ENCODE measurements around the gene PWWP2B. TPM values are rescaled to one million over a fixed set of nuclear protein-coding genes. Genes with fewer than 3 reads are reported as not detected.

PWWP2B gene
- total and polyA plus RNA-seq, 10 of the 15 experiments (the other 5 are each of a cell fraction or from before 2014, with no cell fraction given): 0.04 to 0.87 (median 0.35) TPM; not detected in 4

DNA sequence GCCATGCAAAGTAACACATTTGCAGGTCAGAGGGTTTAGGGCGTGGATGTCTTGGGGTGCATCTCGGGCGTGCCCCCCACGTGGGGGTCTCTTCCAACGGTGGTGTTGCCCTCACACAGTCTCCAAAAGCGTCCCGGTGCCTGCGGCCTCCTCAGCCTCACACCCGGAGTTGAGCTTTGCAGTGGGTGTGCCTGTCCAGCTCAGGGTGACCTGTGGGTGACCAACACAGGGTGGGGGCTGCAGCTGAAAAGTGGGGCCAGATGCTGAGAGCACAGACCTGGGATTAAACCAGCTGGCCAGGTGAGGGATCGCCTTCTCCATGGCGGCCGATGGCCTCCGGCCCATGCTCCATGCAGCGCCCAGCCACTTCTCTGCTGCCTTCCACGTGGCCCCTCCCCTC, 63.1 kb downstream of the PWWP2B start:
- RAD21 ChIA-PET (ENCODE audit: unreplicated experiment): interaction anchor here (0.9 to 3.1 kb wide), 14 partner anchors 23 to 181 kb away, joined by 3 to 23 read pairs (median 5); no protein-coding TSS in a partner anchor
- FAIRE-seq (no peak), ATAC-seq (no peak), DNase-seq (ENCODE audit: low read depth, low spot score) (no peak)
- SMC1A ChIA-PET (ENCODE audit: uncharacterized antibody, unreplicated experiment): interaction anchor here (0.9 to 3.1 kb wide), 13 partner anchors 11 to 179 kb away, joined by 3 to 33 read pairs (median 4); no protein-coding TSS in a partner anchor
- H3K36me3 ChIP-seq (ENCODE audit: control insufficient read depth in 2 of 2, insufficient read depth in 2 of 2, low read length in 1 of 2): no peaks in the 10 kb centered on the region
- H3K4me3 ChIP-seq: no peak overlapping the region
- intact Hi-C loops (cut with micrococcal nuclease; ENCODE audit: unreplicated experiment) (no loop called here), in situ Hi-C loops (cut with MboI) (no loop called here)
- no peak overlapping the region for H2AFZ ChIP-seq (ENCODE audit: control insufficient read depth, low read depth, low read length)
- H4K20me1 ChIP-seq (ENCODE audit: control insufficient read depth, insufficient read depth): no peaks in the 10 kb centered on the region
- no peaks in the 10 kb centered on the region for H3K79me2 ChIP-seq (ENCODE audit: control insufficient read depth, insufficient read depth, low read length)
- no peaks in the 10 kb centered on the region for H3K9me3 ChIP-seq (replicated peaks; ENCODE audit: control insufficient read depth, insufficient read depth, low read length)
- CTCF ChIA-PET: interaction anchor here (0.8 to 3.2 kb wide), 17 partner anchors 52 to 233 kb away, joined by 3 to 25 read pairs (median 9); no protein-coding TSS in a partner anchor
- no peaks in the 10 kb centered on the region for H3K4me1 ChIP-seq (ENCODE audit: control insufficient read depth, insufficient read depth, low read length)
- H3K9ac ChIP-seq (ENCODE audit: control insufficient read depth, insufficient read depth, low read length): no peak overlapping the region
- no peak overlapping the region for H3K4me2 ChIP-seq (ENCODE audit: control insufficient read depth, insufficient read depth)
- 0 out of 2 replicates have a peak, but pooled peaks have one; percentile 5 for TF ChIP-seq GATAD2B (conservative IDR thresholded peaks at IDR 0.05; ENCODE audit: low read depth)
- 0 out of 2 replicates have a peak, but pooled peaks have one; percentile 7 for TF ChIP-seq IKZF1 (conservative IDR thresholded peaks at IDR 0.05)
- TF ChIP-seq CHD2 (IDR thresholded peaks at IDR 0.05; ENCODE audit: borderline replicate concordance, low read depth, low read length): no peak
- H3K27ac ChIP-seq (ENCODE audit: control insufficient read depth, insufficient read depth): no peak overlapping the region
- BruUV-seq (replicated peaks): no TSS peak
- POLR2A ChIA-PET: interaction anchor here (1.0 to 1.2 kb wide), 2 partner anchors 41 to 116 kb away, joined by 3 read pairs; no protein-coding TSS in a partner anchor
- WGBS (ENCODE audit: insufficient coverage, insufficient replicate concordance, low lambda C conversion rate, missing lambda C conversion rate): 52% methylated on average over 15 of the region's 15 CpGs
- H3K27me3 ChIP-seq (replicated peaks in 1 of 2; ENCODE audit: control insufficient read depth in 2 of 2, insufficient read depth in 2 of 2, low read length in 1 of 2): no peaks in the 10 kb centered on the region; a peak in 2 of 4 replicates

GRCh38 chr10:132460691-132461090, 63.7 kb downstream of the PWWP2B start:
- intact Hi-C loops (cut with micrococcal nuclease; ENCODE audit: unreplicated experiment): no loop called here
- Histone ChIP-seq H4K20me1 (ENCODE audit: control insufficient read depth, insufficient read depth) (no peaks in the 10 kb centered on the region), H3K9ac (ENCODE audit: control insufficient read depth, insufficient read depth, low read length) (no peak overlapping the region), H3K4me2 (ENCODE audit: control insufficient read depth, insufficient read depth) (no peak overlapping the region), H3K27ac (ENCODE audit: control insufficient read depth, insufficient read depth) (no peak overlapping the region), H3K27me3 (replicated peaks in 1 of 2; ENCODE audit: control insufficient read depth in 2 of 2, insufficient read depth in 2 of 2, low read length in 1 of 2) (no peaks in the 10 kb centered on the region; a peak in 2 of 4 replicates), H3K4me1 (ENCODE audit: control insufficient read depth, insufficient read depth, low read length) (no peaks in the 10 kb centered on the region), H3K36me3 (ENCODE audit: control insufficient read depth in 2 of 2, insufficient read depth in 2 of 2, low read length in 1 of 2) (no peaks in the 10 kb centered on the region), H3K9me3 (replicated peaks; ENCODE audit: control insufficient read depth, insufficient read depth, low read length) (no peaks in the 10 kb centered on the region), H3K79me2 (ENCODE audit: control insufficient read depth, insufficient read depth, low read length) (no peaks in the 10 kb centered on the region), H2AFZ (ENCODE audit: control insufficient read depth, low read depth, low read length) (no peak overlapping the region), H3K4me3 (no peak overlapping the region)
- no TSS peak for BruUV-seq (replicated peaks)
- ChIA-PET CTCF (interaction anchor here (1.6 to 3.2 kb wide), 9 partner anchors 76 to 182 kb away, joined by 3 to 25 read pairs (median 9); no protein-coding TSS in a partner anchor), SMC1A (ENCODE audit: uncharacterized antibody, unreplicated experiment) (interaction anchor here (1.9 to 3.1 kb wide), 4 partner anchors 99 to 174 kb away, joined by 5 to 33 read pairs (median 16); no protein-coding TSS in a partner anchor), RAD21 (ENCODE audit: unreplicated experiment) (interaction anchor here (1.1 to 3.1 kb wide), 6 partner anchors 23 to 172 kb away, joined by 4 to 23 read pairs (median 16); no protein-coding TSS in a partner anchor), POLR2A (interaction anchor here (1.0 to 1.2 kb wide), 2 partner anchors 42 to 116 kb away, joined by 3 read pairs; no protein-coding TSS in a partner anchor)
- no peak for DNase-seq (ENCODE audit: low read depth, low spot score)
- FAIRE-seq: no peak
- 54% methylated on average over 5 of the region's 5 CpGs for WGBS (ENCODE audit: insufficient coverage, insufficient replicate concordance, low lambda C conversion rate, missing lambda C conversion rate)
- no peak for ATAC-seq
- in situ Hi-C loops (cut with MboI): no loop called here
- TF ChIP-seq, protein P1, sequence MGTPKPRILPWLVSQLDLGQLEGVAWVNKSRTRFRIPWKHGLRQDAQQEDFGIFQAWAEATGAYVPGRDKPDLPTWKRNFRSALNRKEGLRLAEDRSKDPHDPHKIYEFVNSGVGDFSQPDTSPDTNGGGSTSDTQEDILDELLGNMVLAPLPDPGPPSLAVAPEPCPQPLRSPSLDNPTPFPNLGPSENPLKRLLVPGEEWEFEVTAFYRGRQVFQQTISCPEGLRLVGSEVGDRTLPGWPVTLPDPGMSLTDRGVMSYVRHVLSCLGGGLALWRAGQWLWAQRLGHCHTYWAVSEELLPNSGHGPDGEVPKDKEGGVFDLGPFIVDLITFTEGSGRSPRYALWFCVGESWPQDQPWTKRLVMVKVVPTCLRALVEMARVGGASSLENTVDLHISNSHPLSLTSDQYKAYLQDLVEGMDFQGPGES (IDR thresholded peaks at IDR 0.05): no peak
- TF ChIP-seq ASH2L (IDR thresholded peaks at IDR 0.05; ENCODE audit: borderline replicate concordance, low read depth) (no peak), EP300 (IDR thresholded peaks at IDR 0.05; ENCODE audit: borderline replicate concordance in 1 of 2, control insufficient read depth in 1 of 2, low read depth in 2 of 2, low read length in 2 of 2) (no peak), CREB1 (IDR thresholded peaks at IDR 0.05; ENCODE audit: low read depth) (no peak), JUNB (IDR thresholded peaks at IDR 0.05) (no peak), SRF (IDR thresholded peaks at IDR 0.05; ENCODE audit: low read depth in 2 of 2, low read length in 2 of 2) (no peak), ZBTB11 (CRISPR knock-in tag; IDR thresholded peaks at IDR 0.05) (no peak)
